IPS-NIHi7 (cell line): ENCODE results near the gene GPRC5A.

Experiments
- DNase-seq: peaks from one replicate; pipeline ENCODE4 v3.0.0; 2012; ENCODE audit warnings: mixed read lengths; ENCODE audit errors: extremely low spot score

GPRC5A gene

DNA sequence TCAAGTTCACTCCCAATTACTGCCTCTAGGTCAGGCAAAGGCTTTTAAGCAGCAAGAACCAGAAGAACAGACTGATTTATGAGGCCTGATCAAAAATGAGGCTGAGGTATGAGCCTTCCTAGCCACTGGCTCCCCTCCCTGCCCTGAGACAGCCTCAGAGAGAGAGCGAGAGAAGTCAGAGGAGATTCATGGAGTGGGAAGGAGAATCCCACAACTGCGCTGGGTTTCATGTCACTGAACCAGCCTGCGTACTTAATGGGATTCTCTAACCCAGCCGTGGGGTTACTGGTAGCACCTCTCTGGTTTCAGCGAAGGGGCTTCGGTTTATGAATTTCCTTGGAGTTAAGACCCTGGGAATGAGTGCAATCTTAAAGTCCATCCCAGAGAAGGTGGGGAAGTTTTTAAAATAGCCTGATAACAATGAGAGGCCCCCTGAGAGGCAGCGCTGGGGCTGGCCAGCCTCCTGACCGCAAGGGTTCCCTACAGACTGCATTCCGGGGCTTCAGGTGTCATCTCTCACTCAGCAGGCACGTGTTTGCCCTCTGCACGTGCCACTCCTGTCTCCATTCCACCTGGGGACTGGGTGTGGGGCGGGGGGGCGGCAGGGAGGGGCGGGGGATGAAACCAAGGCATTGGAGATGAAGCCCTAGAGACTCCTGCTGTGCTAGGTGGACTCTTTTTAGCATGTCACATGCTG, 6.1 kb upstream of the GPRC5A start:
- DNase-seq, result peak; percentile 48

GRCh38 chr12:12887471-12887870, 3.9 kb upstream of the GPRC5A start:
- DNase-seq, result no peak

GRCh38 chr12:12889701-12890100, 1.7 kb upstream of the GPRC5A start:
- DNase-seq, result no peak

- DNase-seq, result peak; percentile 71
Observed at GRCh38 chr12:12890543-12891079, 751 bp upstream of the GPRC5A start.

DNA sequence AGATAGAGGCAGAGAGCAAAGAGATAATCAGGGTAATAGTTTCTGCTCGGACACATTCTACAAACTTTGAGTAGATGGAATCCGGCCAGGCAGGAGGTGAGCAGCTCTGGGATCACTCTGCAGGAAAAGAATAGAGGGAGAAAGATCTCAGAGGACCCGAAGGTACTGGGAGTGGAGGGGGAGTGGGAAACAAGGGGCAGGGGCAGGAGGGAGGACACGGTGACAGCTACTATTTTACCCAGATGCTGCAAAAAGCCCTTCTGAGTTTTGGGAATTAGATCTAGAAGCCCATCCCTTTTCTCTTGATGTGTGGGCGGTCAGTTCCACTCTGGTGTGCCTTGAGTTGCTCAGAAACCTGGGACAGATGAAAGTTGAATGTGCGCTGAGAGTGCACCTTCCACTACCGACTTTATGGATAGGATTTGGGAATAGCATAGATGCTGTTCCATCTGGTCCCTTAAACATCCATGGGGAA, 556 bp downstream of the GPRC5A start:
- DNase-seq, result no peak

- no peak for DNase-seq
Observed at GRCh38 chr12:12892681-12893141, 1.3 kb downstream of the GPRC5A start.

DNA sequence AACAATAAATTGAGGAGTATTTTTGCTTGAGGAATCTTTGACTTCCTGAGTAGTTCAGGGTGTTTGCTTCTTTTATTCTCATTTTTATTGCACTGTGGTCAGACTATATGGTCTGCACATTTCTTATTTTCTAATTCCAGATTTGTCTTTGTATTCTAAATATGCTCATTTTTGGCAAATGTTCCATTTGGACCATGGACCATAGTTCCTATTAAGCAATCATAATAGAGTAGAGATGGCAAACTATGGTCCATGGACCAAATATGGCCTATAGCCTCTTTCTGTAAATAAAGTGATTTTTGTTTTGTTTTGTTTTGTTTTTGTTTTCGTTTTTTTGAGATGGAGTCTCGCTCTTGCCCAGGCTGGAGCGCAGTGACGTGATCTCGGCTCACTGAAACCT, 2.1 kb downstream of the GPRC5A start:
- no peak for DNase-seq

DNA sequence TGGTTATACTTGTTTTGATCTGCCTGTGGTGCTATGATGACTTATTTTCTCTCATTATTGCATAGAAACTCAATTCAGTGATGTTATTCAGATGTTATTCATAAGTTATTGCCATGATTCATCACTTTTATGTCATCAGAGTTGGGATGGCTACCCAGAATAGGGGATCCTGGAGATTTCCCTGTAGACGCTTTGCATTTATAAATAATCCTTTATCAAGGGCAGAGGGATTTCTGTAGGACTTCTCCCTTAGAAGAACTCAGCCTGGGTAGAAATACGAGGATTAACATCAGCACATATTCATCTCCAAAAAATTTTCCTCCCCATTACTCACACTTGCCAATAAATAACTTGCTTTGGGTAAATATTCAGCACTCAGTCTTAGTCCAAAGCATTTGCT, 4.9 kb downstream of the GPRC5A start:
- no peak for DNase-seq

- DNase-seq, result no peak
Observed at GRCh38 chr12:12897302-12897701, 5.9 kb downstream of the GPRC5A start.

DNA sequence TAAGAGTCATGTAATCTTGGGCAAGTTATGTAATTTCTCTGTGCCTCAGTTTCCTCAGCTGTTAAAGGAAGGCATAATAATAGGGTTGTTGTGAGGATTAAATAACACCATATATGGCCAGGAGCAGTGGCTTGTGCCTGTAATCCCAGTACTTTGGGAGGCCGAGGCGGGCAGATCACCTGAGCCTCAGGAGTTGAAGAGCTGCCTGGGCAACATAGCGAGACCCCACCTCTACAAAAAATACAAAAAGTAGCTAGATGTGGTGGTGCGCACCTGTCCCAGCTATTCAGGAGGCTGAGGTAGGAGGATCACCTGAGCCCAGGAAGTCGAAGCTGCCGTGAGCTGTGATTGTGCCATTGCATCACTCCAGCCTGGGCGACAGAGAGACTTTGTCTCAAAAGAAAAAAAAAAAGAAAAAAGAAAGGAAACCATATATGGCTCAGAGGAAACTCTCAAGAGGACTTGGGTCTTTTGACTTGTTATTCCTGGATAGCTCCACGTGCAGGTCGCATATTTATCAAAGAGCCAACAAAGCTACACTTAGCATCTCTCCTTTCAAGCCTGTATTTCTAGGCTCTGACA, 6.9 kb downstream of the GPRC5A start:
- no peak for DNase-seq

DNA sequence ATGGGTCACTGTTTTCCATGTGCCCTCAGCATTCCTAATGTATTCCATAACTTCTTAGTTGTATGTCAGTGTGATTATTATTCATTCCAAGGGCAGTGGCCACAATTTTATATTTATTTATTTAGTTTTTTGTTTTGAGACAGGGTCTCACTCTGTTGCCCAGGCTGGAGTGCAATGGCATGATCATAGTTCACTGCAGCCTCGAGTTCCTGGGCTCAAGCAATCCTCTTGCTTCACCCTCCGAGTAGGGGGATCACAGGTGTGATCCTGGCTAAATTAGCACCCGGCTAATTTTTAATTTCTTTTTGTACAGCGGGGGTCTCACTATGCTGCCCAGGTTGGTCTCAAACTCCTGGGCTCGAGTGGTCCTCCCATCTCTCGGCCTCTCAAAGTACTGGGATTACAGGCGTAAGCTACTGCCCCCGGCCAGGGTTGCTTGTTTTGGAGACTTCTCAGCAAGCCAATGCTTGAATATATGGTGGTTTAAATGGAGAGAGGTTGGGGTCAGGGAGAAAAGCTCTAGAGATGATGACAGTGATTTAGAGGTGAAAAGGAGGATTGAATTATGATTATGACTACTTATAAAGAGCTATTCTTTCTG, 7.6 kb downstream of the GPRC5A start:
- DNase-seq, result no peak

DNA sequence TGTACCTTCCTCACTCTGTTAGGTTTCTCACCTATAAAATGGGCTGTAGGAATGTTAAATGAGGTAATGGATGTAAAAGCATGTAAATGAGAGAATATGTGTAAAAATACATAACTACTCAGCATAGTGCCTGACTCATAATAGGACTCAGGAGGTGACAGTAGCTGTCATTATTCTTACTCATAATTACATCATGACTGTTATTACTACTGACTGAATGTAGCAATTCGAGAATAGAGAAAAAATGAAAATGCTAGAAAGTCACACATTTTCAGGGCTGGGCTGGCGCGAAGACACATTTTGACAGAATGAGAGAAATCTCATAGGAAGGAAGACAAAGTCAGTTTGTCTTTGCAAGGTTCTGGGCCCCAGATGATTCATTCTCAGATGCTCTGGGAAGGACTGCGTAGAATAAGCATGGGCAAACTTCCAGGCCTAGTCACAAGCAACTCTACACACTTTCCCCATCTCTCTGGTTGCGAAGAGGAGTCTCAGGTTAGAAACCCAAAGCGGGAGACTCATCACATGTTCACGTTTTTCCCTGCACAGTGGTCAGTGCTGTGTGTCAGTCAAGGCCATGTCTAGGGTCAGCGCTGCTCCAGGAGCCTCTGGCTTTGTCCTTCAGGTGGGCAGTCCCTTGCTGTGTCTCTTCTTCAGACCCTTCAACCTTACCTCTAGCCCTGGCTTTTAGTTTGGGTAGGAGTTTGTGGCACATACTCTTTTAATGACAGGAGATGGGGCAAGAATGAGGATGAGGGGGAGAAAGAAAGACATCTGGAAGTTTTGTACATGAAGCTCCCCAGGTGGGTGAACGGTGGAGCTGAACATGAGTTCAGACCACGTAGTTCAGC, 8.4 kb downstream of the GPRC5A start:
- no peak for DNase-seq

- DNase-seq, result no peak
Observed at GRCh38 chr12:12900786-12901157, 9.4 kb downstream of the GPRC5A start.

- DNase-seq, result no peak
Observed at GRCh38 chr12:12901158-12901791, 9.9 kb downstream of the GPRC5A start.

- no peak for DNase-seq
Observed at GRCh38 chr12:12902036-12902435, 10.7 kb downstream of the GPRC5A start.

DNA sequence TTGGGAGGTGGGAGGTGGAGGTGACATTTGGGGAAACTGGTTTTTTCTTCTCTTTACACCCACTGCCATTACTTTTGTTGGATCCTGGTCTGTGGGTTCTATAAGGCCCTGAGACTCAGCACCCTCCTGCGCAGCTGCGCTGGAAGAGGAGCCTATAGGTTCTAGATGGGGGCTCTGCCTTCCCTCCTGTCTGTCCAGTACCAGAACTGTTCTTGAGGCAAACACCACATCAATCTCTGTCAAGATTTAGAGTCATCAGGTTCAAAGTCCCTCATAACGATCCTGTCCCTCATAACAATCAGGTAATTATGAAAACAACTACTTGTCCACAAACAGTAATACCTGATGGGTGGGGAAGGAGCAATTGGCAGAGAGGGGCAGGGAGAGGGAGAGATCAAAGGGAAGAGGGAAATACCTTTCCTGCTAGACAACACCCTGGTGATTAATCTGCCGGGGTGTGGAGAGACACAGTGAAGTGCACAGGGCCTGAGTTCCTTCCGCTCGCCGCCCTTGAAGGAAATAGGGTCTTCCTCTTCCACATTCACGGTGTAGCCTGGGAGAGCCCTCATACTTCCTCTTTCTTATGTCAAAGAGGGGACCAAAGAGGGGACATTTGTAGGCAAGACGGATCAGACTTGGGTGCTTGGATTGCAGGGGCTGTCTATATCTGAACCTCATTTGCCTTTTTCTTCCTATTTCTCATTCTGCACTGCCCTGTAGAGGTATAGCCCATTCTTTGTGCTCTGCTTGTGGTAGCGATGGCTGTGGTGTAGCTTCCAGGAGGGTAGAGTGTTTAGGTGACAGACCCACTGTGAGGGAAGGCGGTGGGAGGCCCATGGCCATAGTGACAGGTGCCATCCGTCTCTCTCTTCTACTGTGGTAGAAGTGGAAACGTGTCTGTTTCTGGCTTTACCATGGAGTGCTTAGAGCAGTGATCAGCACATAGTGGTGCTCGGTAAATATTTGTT, 12.6 kb downstream of the GPRC5A start:
- no peak for DNase-seq

DNA sequence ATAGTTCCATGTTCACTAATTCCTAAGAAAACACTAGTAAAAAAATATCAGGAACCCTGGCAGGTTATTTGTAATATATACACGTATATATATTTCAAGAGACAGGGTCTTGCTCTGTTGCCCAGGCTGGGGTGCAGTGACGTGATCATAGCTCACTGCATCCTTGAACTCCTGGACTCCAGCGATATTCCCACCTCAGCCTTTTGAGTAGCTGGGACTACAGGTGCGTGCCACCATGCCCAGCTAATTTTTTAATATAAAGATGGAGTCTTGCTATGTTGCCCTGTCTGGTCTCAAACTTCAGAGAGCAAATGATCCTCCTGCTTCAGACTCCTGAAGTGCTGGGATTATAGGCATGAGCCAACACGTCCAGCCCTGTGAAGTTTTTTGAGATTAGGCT, 16.2 kb downstream of the GPRC5A start:
- DNase-seq, result no peak

- no peak for DNase-seq
Observed at GRCh38 chr12:12908252-12908651, 16.9 kb downstream of the GPRC5A start.

- DNase-seq, result no peak
Observed at GRCh38 chr12:12908711-12909110, 17.3 kb downstream of the GPRC5A start.
